ENCODE results near the gene GNB1. TPM values are rescaled to one million over a fixed set of nuclear protein-coding genes. Genes with fewer than 3 reads are reported as not detected.

Gene GNB1
- total RNA-seq, 1 experiment from 2014 or later: 400 TPM

DNA sequence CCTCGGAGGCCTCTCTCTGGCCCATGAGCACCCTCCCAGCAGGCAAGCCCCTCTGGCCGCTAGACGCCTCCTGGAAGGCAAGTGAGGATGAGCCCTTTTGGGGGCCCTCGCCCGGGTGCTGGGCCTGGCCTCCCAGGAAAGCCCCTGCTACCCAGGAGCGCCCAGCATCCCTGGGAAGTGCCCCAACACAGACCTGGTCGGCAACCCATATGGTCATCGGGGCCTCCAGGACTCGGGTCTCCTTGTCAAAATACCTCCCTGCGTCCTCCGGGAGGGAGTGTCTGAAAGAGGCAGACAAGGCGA lies 49.2 kb upstream of the GNB1 start:
- no peaks in the 10 kb centered on the region for H3K9me3 Mint-ChIP-seq

More for the DNA sequence above, 49.2 kb upstream of the GNB1 start:
- Histone ChIP-seq H3K23ac (ENCODE audit: insufficient read length, low read depth, low read length) (no peak overlapping the region), H3T11ph (ENCODE audit: low read length) (no peak overlapping the region), H4K8ac (replicated peaks; ENCODE audit: insufficient read length, low read depth, low read length) (no peak overlapping the region), H3K9me3 (ENCODE audit: control insufficient read depth, low read depth, low read length) (no peaks in the 10 kb centered on the region), H3K79me2 (ENCODE audit: insufficient read depth, low read length) (no peaks in the 10 kb centered on the region), H3K4me1 (ENCODE audit: insufficient read depth, low read length) (no peaks in the 10 kb centered on the region), H2AK5ac (ENCODE audit: insufficient read length, low read length) (no peak overlapping the region), H2AFZ (ENCODE audit: low read length) (no peak overlapping the region), H4K5ac (ENCODE audit: insufficient read length, low read depth, low read length) (no peak overlapping the region), H3K18ac (ENCODE audit: insufficient read length, low read depth, low read length) (no peak overlapping the region), H3K79me1 (ENCODE audit: insufficient read depth, low read depth, low read length, poor library complexity, severe bottlenecking) (no peaks in the 10 kb centered on the region), H4K91ac (ENCODE audit: insufficient read length, low read depth, low read length) (no peak overlapping the region), H3K4me2 (ENCODE audit: insufficient read depth, insufficient read length, low read length) (no peak overlapping the region), H2BK5ac (ENCODE audit: insufficient read length, low read length) (no peak overlapping the region), H4K20me1 (ENCODE audit: control insufficient read depth, insufficient read depth, insufficient read length) (peaks cover 3% of the 10 kb centered on the region), H3K9ac (ENCODE audit: extremely low read depth, insufficient read length, low read length) (no peak overlapping the region), H3K14ac (ENCODE audit: insufficient read depth, low read length) (no peak overlapping the region; the same call in 1 of the 2 replicates), H2BK120ac (ENCODE audit: low read depth, low read length, poor library complexity, severe bottlenecking) (no peak overlapping the region), H2BK20ac (ENCODE audit: low read depth, low read length, poor library complexity, severe bottlenecking) (no peak overlapping the region), H2BK15ac (ENCODE audit: low read depth, low read length) (no peak overlapping the region), H3K23me2 (ENCODE audit: insufficient read length, low read depth, low read length, poor library complexity, severe bottlenecking) (no peaks in the 10 kb centered on the region), H3K56ac (ENCODE audit: insufficient read length, low read depth, low read length) (no peak overlapping the region), H3K27ac (ENCODE audit: insufficient read length, low read depth, low read length) (no peak overlapping the region), H3K27me3 (ENCODE audit: insufficient read depth, low read length) (no peaks in the 10 kb centered on the region), H2BK12ac (ENCODE audit: insufficient read length, low read depth, low read length) (no peak overlapping the region), H3K4ac (ENCODE audit: low read depth, low read length) (no peak overlapping the region)
- WGBS (ENCODE audit: extremely low coverage, insufficient read length, low lambda C conversion rate): no CpG with 5 or more reads among the region's 12 CpGs
- Mint-ChIP-seq H3K27me3 (ENCODE audit: low read depth) (peaks cover 2% of the 10 kb centered on the region), H3K36me3 (ENCODE audit: insufficient read depth in 1 of 3, low read depth in 3 of 3) (no peaks in the 10 kb centered on the region), H3K4me1 (peaks cover 6% of the 10 kb centered on the region in 2 experiments; a peak in 3 of 4 replicates), H3K4me3 (no peak overlapping the region), H3K27ac (no peak overlapping the region)
- TF ChIP-seq, protein P1, sequence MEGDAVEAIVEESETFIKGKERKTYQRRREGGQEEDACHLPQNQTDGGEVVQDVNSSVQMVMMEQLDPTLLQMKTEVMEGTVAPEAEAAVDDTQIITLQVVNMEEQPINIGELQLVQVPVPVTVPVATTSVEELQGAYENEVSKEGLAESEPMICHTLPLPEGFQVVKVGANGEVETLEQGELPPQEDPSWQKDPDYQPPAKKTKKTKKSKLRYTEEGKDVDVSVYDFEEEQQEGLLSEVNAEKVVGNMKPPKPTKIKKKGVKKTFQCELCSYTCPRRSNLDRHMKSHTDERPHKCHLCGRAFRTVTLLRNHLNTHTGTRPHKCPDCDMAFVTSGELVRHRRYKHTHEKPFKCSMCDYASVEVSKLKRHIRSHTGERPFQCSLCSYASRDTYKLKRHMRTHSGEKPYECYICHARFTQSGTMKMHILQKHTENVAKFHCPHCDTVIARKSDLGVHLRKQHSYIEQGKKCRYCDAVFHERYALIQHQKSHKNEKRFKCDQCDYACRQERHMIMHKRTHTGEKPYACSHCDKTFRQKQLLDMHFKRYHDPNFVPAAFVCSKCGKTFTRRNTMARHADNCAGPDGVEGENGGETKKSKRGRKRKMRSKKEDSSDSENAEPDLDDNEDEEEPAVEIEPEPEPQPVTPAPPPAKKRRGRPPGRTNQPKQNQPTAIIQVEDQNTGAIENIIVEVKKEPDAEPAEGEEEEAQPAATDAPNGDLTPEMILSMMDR (conservative IDR thresholded peaks at IDR 0.05): no peak
- DNase-seq: no peak

Measured in H9 (cell line).